ENCODE measurements around the gene AP1M2. TPM values are rescaled to one million over a fixed set of nuclear protein-coding genes. Genes with fewer than 3 reads are reported as not detected.

The AP1M2 gene
- total and polyA plus RNA-seq, 2 donors (not counting 3 experiments of a cell fraction or from before 2014, with no cell fraction given) = 0.19 TPM; not detected in 1

- Histone ChIP-seq H3K9me3 (replicated peaks; ENCODE audit: control insufficient read depth, insufficient read depth, low read length) (no peaks in the 10 kb centered on the region), H3K4me3 (replicated peaks in 1 of 3; ENCODE audit: insufficient read depth in 1 of 3, low read depth in 1 of 3, low read length in 3 of 3) (no peak overlapping the region), H3K9me1 (replicated peaks; ENCODE audit: control insufficient read depth, extremely low read depth, insufficient read depth, low read length) (no peaks in the 10 kb centered on the region), H3K36me3 (ENCODE audit: control insufficient read depth in 2 of 2, extremely low read depth in 1 of 2, insufficient read depth in 2 of 2, low read length in 2 of 2) (no peaks in the 10 kb centered on the region), H3K4me1 (ENCODE audit: control insufficient read depth, extremely low read depth, insufficient read depth, low read length) (peaks cover 13% of the 10 kb centered on the region), H3K9ac (replicated peaks; ENCODE audit: extremely low read depth, insufficient read depth, low read length) (no peak overlapping the region), H3K79me2 (ENCODE audit: control insufficient read depth, insufficient read depth, low read length) (no peaks in the 10 kb centered on the region), H3K27me3 (ENCODE audit: control insufficient read depth in 2 of 2, insufficient read depth in 2 of 2, low read length in 2 of 2) (no peaks in the 10 kb centered on the region), H3K27ac (ENCODE audit: insufficient read depth, low read depth, low read length) (no peak overlapping the region), H4K20me1 (replicated peaks; ENCODE audit: control insufficient read depth, extremely low read depth, insufficient read depth, low read length) (no peaks in the 10 kb centered on the region), H3K4me2 (ENCODE audit: insufficient read depth, low read length) (no peak overlapping the region), H2AFZ (ENCODE audit: low read depth, low read length) (no peak overlapping the region)
- intact Hi-C loops (cut with micrococcal nuclease) = no loop called here
- BruUV-seq (replicated peaks) = no TSS peak
- no peak for DNase-seq (ENCODE audit: low read depth, low spot score)
- dilution Hi-C loops (cut with MboI; ENCODE audit: extremely low pct_ligation_motif_present, low sequenced_read_pairs) = no loop called here
- no peak for FAIRE-seq
- POLR2A ChIA-PET = no interaction called here
- CTCF ChIA-PET = interaction anchor here (2.1 kb wide), 1 partner anchor 51 kb away, joined by 12 read pairs; no protein-coding TSS in a partner anchor
- TF ChIP-seq MAX (IDR thresholded peaks at IDR 0.05; ENCODE audit: insufficient read depth, insufficient read length) = no peak
- TF ChIP-seq, protein P1, sequence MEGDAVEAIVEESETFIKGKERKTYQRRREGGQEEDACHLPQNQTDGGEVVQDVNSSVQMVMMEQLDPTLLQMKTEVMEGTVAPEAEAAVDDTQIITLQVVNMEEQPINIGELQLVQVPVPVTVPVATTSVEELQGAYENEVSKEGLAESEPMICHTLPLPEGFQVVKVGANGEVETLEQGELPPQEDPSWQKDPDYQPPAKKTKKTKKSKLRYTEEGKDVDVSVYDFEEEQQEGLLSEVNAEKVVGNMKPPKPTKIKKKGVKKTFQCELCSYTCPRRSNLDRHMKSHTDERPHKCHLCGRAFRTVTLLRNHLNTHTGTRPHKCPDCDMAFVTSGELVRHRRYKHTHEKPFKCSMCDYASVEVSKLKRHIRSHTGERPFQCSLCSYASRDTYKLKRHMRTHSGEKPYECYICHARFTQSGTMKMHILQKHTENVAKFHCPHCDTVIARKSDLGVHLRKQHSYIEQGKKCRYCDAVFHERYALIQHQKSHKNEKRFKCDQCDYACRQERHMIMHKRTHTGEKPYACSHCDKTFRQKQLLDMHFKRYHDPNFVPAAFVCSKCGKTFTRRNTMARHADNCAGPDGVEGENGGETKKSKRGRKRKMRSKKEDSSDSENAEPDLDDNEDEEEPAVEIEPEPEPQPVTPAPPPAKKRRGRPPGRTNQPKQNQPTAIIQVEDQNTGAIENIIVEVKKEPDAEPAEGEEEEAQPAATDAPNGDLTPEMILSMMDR (IDR thresholded peaks at IDR 0.05; ENCODE audit: extremely low read depth in 1 of 2, insufficient read depth in 1 of 2, low read depth in 1 of 2, low read length in 2 of 2) = no peak
- no peak for TF ChIP-seq EZH2 (IDR thresholded peaks at IDR 0.05; ENCODE audit: borderline replicate concordance, low read depth, low read length, severe bottlenecking)
- no peak for TF ChIP-seq JUN (IDR thresholded peaks at IDR 0.05; ENCODE audit: borderline replicate concordance, insufficient read depth, insufficient read length, low read depth)
- TF ChIP-seq MYC (IDR thresholded peaks at IDR 0.05; ENCODE audit: low read depth, low read length) = no peak
- TF ChIP-seq POLR2A (IDR thresholded peaks at IDR 0.05; ENCODE audit: low read depth, low read length) = no peak
- no peak for TF ChIP-seq POLR2AphosphoS5 (IDR thresholded peaks at IDR 0.05; ENCODE audit: insufficient read depth, low read depth, low read length)
- TF ChIP-seq GATA2 (IDR thresholded peaks at IDR 0.05; ENCODE audit: insufficient read depth, insufficient read length, low read depth, low read length) = no peak
These were observed 6.0 kb upstream of the AP1M2 start for GRCh38 chr19:10593148-10593547.

All from endothelial cell of umbilical vein (primary cell).